Measurements from ENCODE around the gene LCAT. TPM values are rescaled to one million over a fixed set of nuclear protein-coding genes. Genes with fewer than 3 reads are reported as not detected.
A peak's percentile ranks its signal among the peaks of the same experiment; 100 is the strongest.

LCAT gene
- polyA plus RNA-seq, 1 of the 3 experiments (the other 2 are of a cell fraction), result 11.1 TPM

DNA sequence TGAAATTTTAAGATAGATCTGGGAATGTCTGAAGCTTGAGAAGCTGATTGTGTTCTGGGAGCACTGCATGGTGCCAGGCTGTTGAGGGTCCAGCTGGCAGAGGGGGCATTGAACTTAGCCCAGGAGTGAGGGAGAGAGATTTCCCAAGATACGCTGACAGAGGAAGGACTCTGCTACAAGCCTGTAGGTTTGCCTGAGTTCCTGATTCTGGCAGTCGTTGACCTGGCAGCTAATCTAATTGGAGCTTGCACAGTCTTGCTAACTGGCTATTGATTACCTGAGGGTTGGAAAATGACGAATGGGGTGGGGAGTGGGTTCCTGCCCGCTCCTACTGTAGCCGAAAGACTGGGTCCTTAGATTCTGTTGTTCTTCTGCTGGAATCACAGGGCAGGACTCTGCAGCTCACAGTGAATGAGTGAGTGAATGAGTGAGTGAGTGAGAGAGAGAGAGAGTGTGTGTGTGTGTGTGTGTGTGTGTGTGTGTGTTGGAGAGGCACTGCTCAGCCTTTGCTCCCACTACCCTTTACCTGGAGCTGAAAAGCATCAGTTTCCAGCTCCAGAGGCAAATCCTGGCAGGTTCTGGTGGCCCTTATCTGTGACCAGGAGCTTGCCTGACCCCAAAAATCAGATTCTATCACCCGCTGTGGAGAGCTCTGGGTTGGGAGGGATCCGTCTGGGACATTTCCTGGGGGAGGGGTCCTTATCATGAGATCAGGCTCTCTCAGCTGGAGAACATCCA is 29.0 kb downstream of the LCAT start:
- peaks cover 0 to 3% of the 10 kb centered on the region in 2 experiments for H3K36me3 ChIP-seq (replicated peaks in 1 of 2; ENCODE audit: control insufficient read depth in 1 of 2, insufficient read depth in 2 of 2, low read length in 1 of 2)
- no peaks in the 10 kb centered on the region for H3K9me2 ChIP-seq
- peak; percentile 71 for DNase-seq
- H4K20me1 ChIP-seq (ENCODE audit: insufficient read depth), result peaks cover 42% of the 10 kb centered on the region
- no peaks in the 10 kb centered on the region for H3K27me3 ChIP-seq (ENCODE audit: insufficient read depth)
- H3K9me3 ChIP-seq, result no peaks in the 10 kb centered on the region
- H3K9ac ChIP-seq, result no peak overlapping the region
- H3F3A ChIP-seq (replicated peaks; ENCODE audit: insufficient read depth), result peaks cover 24% of the 10 kb centered on the region
- no peak overlapping the region for H2AFZ ChIP-seq (ENCODE audit: low read depth)
- TF ChIP-seq, protein P1, sequence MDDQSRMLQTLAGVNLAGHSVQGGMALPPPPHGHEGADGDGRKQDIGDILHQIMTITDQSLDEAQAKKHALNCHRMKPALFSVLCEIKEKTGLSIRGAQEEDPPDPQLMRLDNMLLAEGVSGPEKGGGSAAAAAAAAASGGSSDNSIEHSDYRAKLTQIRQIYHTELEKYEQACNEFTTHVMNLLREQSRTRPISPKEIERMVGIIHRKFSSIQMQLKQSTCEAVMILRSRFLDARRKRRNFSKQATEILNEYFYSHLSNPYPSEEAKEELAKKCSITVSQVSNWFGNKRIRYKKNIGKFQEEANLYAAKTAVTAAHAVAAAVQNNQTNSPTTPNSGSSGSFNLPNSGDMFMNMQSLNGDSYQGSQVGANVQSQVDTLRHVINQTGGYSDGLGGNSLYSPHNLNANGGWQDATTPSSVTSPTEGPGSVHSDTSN (IDR thresholded peaks at IDR 0.05), result no peak
- TF ChIP-seq, protein P2, sequence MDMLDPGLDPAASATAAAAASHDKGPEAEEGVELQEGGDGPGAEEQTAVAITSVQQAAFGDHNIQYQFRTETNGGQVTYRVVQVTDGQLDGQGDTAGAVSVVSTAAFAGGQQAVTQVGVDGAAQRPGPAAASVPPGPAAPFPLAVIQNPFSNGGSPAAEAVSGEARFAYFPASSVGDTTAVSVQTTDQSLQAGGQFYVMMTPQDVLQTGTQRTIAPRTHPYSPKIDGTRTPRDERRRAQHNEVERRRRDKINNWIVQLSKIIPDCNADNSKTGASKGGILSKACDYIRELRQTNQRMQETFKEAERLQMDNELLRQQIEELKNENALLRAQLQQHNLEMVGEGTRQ (IDR thresholded peaks at IDR 0.05; ENCODE audit: borderline replicate concordance, low read depth, low read length), result no peak
- TF ChIP-seq GATA2 (CRISPR knock-in tag; IDR thresholded peaks at IDR 0.05) (peak; percentile 81), MXI1 (IDR thresholded peaks at IDR 0.05; ENCODE audit: low read depth, low read length) (no peak), RCOR1 (IDR thresholded peaks at IDR 0.05; ENCODE audit: low read length) (peak; percentile 90; the same call in 1 of the 2 replicates), TEAD4 (IDR thresholded peaks at IDR 0.05; ENCODE audit: borderline replicate concordance, insufficient read depth) (no peak), YY1 (IDR thresholded peaks at IDR 0.05; ENCODE audit: low read depth) (no peak), FOXM1 (IDR thresholded peaks at IDR 0.05; ENCODE audit: low read depth) (no peak), CHD2 (IDR thresholded peaks at IDR 0.05; ENCODE audit: low read length, partially characterized antibody) (peak; percentile 64)
- TF ChIP-seq, protein P3, sequence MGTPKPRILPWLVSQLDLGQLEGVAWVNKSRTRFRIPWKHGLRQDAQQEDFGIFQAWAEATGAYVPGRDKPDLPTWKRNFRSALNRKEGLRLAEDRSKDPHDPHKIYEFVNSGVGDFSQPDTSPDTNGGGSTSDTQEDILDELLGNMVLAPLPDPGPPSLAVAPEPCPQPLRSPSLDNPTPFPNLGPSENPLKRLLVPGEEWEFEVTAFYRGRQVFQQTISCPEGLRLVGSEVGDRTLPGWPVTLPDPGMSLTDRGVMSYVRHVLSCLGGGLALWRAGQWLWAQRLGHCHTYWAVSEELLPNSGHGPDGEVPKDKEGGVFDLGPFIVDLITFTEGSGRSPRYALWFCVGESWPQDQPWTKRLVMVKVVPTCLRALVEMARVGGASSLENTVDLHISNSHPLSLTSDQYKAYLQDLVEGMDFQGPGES (IDR thresholded peaks at IDR 0.05; ENCODE audit: low read depth, low read length), result no peak
- TF ChIP-seq, protein P4, sequence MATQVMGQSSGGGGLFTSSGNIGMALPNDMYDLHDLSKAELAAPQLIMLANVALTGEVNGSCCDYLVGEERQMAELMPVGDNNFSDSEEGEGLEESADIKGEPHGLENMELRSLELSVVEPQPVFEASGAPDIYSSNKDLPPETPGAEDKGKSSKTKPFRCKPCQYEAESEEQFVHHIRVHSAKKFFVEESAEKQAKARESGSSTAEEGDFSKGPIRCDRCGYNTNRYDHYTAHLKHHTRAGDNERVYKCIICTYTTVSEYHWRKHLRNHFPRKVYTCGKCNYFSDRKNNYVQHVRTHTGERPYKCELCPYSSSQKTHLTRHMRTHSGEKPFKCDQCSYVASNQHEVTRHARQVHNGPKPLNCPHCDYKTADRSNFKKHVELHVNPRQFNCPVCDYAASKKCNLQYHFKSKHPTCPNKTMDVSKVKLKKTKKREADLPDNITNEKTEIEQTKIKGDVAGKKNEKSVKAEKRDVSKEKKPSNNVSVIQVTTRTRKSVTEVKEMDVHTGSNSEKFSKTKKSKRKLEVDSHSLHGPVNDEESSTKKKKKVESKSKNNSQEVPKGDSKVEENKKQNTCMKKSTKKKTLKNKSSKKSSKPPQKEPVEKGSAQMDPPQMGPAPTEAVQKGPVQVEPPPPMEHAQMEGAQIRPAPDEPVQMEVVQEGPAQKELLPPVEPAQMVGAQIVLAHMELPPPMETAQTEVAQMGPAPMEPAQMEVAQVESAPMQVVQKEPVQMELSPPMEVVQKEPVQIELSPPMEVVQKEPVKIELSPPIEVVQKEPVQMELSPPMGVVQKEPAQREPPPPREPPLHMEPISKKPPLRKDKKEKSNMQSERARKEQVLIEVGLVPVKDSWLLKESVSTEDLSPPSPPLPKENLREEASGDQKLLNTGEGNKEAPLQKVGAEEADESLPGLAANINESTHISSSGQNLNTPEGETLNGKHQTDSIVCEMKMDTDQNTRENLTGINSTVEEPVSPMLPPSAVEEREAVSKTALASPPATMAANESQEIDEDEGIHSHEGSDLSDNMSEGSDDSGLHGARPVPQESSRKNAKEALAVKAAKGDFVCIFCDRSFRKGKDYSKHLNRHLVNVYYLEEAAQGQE (IDR thresholded peaks at IDR 0.05; ENCODE audit: low read depth, low read length), result no peak
- peaks cover 14 to 62% of the 10 kb centered on the region in 2 experiments; a peak in 3 of 4 replicates for H3K4me1 ChIP-seq (ENCODE audit: control insufficient read depth in 1 of 2, insufficient read depth in 2 of 2, low read depth in 1 of 2, low read length in 1 of 2)
- H3K27ac ChIP-seq (ENCODE audit: low read depth in 2 of 2, low read length in 1 of 2), result peak overlapping the region in 1 of 2 experiments; percentile 80; a peak in 3 of 4 replicates
- ChIA-PET POLR2A (interaction anchor here (0.5 to 0.6 kb wide), 2 partner anchors 30 to 100 kb away, joined by 3 read pairs; partner anchors contain the start of gene NRN1L), CTCF (interaction anchor here (0.7 to 7.7 kb wide), 7 partner anchors 10 to 242 kb away, joined by 3 to 65 read pairs (median 4); partner anchors contain the start of genes NRN1L and PSKH1)
- H3K4me3 ChIP-seq (ENCODE audit: low read depth in 2 of 2, low read length in 1 of 2), result no peak overlapping the region
- peaks cover 65% of the 10 kb centered on the region for H3K79me2 ChIP-seq (ENCODE audit: insufficient read depth)
- WGBS (ENCODE audit: low lambda C conversion rate), result 68% methylated on average over 4 of the region's 7 CpGs
- H3K4me2 ChIP-seq, result no peak overlapping the region

Data from SK-N-SH (cell line).